ENCODE data around the gene PCGF2. TPM values are rescaled to one million over a fixed set of nuclear protein-coding genes. Genes with fewer than 3 reads are reported as not detected.
"Not testable (repeated sequence)": the region's sequence is repeated elsewhere in the genome, so short reads cannot be mapped to it uniquely, and the experiment has no call there.

PCGF2 gene
- 21.5 TPM for polyA plus RNA-seq (2012; ENCODE audit: low read depth, missing spikeins)

GRCh38 chr17:38748149-38748891 is at the start of gene PCGF2:
PCGF2 (minus strand) TSS chr17:38748336; CDS start chr17:38740402, 7,934 bp downstream.
- DNase-seq (ENCODE audit: insufficient read length, low spot score) (no peak), FAIRE-seq (no peak)
- no peak for TF ChIP-seq POU2F2 (IDR thresholded peaks at IDR 0.05; ENCODE audit: low read depth, low read length)
- no peak for TF ChIP-seq SPI1 (IDR thresholded peaks at IDR 0.05; ENCODE audit: low read depth, low read length)
- no peak for TF ChIP-seq PAX5 (IDR thresholded peaks at IDR 0.05; ENCODE audit: insufficient read depth, low read length, severe bottlenecking)
- no peak for TF ChIP-seq POLR2AphosphoS5 (IDR thresholded peaks at IDR 0.05; ENCODE audit: low read depth, low read length)
- TF ChIP-seq TAF1 (IDR thresholded peaks at IDR 0.05; ENCODE audit: low read depth, low read length) = no peak
- no peak for TF ChIP-seq POLR2A (IDR thresholded peaks at IDR 0.05; ENCODE audit: low read depth, low read length)

GRCh38 chr17:38797828-38798227 is 49.7 kb upstream of the PCGF2 start:
- FAIRE-seq (no peak), DNase-seq (ENCODE audit: insufficient read length, low spot score) (no peak)
- TF ChIP-seq PAX5 (IDR thresholded peaks at IDR 0.05; ENCODE audit: insufficient read depth, low read length, severe bottlenecking) (no peak), POU2F2 (IDR thresholded peaks at IDR 0.05; ENCODE audit: low read depth, low read length) (no peak), SPI1 (IDR thresholded peaks at IDR 0.05; ENCODE audit: low read depth, low read length) (no peak), TAF1 (IDR thresholded peaks at IDR 0.05; ENCODE audit: low read depth, low read length) (no peak), POLR2AphosphoS5 (IDR thresholded peaks at IDR 0.05; ENCODE audit: low read depth, low read length) (no peak), POLR2A (IDR thresholded peaks at IDR 0.05; ENCODE audit: low read depth, low read length) (no peak)

DNA sequence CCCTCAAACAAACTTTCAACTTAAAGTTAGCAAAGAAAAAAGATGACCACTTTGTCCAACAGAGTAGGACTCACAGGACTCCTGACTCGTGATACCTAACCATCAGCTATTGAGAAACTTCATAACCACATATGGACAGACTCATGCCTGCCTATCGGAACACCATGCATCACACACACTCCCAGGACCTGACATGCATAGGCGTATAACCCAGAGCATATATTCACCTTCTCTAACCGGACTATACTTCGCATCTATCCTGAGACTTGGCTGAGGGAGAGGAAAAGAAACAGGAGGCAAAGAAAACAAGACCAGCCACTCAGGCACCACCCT is 49.0 kb upstream of the PCGF2 start:
- no peak for FAIRE-seq
- no peak for DNase-seq (ENCODE audit: insufficient read length, low spot score)
- TF ChIP-seq PAX5 (IDR thresholded peaks at IDR 0.05; ENCODE audit: insufficient read depth, low read length, severe bottlenecking) (no peak), POU2F2 (IDR thresholded peaks at IDR 0.05; ENCODE audit: low read depth, low read length) (no peak), POLR2AphosphoS5 (IDR thresholded peaks at IDR 0.05; ENCODE audit: low read depth, low read length) (no peak), TAF1 (IDR thresholded peaks at IDR 0.05; ENCODE audit: low read depth, low read length) (no peak), POLR2A (IDR thresholded peaks at IDR 0.05; ENCODE audit: low read depth, low read length) (no peak), SPI1 (IDR thresholded peaks at IDR 0.05; ENCODE audit: low read depth, low read length) (no peak)

DNA sequence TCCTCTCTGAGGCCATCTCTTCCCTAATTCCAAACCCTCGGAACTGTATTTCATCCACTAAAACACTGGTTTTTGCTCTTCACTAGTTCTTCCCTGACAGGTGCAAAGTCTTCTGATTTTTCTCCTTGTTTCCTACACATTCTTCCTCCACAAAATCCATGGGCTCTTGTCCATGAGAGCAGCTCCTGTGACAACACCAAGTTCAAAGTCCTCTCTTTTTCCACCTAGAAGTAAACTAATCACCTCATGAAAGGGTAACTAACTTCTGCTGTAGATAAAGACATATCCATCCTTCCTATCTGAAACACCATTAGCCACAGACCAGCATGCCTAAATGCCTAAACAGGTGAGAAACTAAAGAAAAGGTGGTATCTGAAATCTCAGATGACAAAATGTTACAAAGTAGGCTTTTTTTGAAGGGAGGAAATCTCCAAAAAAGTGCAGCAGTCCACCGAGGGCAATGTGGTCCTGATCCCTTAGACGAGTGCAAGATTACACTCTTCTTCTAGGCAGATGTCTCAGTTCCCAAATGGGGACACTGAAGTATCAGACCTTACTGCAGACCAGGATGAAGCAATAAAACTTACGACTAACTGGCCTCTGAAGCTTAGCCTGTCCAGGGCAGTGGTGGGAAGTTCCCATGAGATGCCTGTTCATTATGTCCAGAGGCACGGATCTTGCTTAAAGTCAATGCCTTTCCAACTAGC is 48.5 kb upstream of the PCGF2 start:
- TF ChIP-seq POU2F2 (IDR thresholded peaks at IDR 0.05; ENCODE audit: low read depth, low read length) (no peak), PAX5 (IDR thresholded peaks at IDR 0.05; ENCODE audit: insufficient read depth, low read length, severe bottlenecking) (no peak), POLR2A (IDR thresholded peaks at IDR 0.05; ENCODE audit: low read depth, low read length) (no peak), POLR2AphosphoS5 (IDR thresholded peaks at IDR 0.05; ENCODE audit: low read depth, low read length) (no peak), SPI1 (IDR thresholded peaks at IDR 0.05; ENCODE audit: low read depth, low read length) (no peak)
- FAIRE-seq (no peak), DNase-seq (ENCODE audit: insufficient read length, low spot score) (no peak)

GRCh38 chr17:38794221-38794620 is 46.1 kb upstream of the PCGF2 start:
- TF ChIP-seq SPI1 (IDR thresholded peaks at IDR 0.05; ENCODE audit: low read depth, low read length) (no peak), POU2F2 (IDR thresholded peaks at IDR 0.05; ENCODE audit: low read depth, low read length) (no peak), PAX5 (IDR thresholded peaks at IDR 0.05; ENCODE audit: insufficient read depth, low read length, severe bottlenecking) (no peak), TAF1 (IDR thresholded peaks at IDR 0.05; ENCODE audit: low read depth, low read length) (no peak), POLR2AphosphoS5 (IDR thresholded peaks at IDR 0.05; ENCODE audit: low read depth, low read length) (no peak), POLR2A (IDR thresholded peaks at IDR 0.05; ENCODE audit: low read depth, low read length) (no peak)
- FAIRE-seq = no peak
- DNase-seq (ENCODE audit: insufficient read length, low spot score) = no peak

GRCh38 chr17:38791162-38791561 is 43.0 kb upstream of the PCGF2 start:
- FAIRE-seq (no peak), DNase-seq (ENCODE audit: insufficient read length, low spot score) (no peak)
- TF ChIP-seq SPI1 (IDR thresholded peaks at IDR 0.05; ENCODE audit: low read depth, low read length) (no peak), POU2F2 (IDR thresholded peaks at IDR 0.05; ENCODE audit: low read depth, low read length) (no peak), PAX5 (IDR thresholded peaks at IDR 0.05; ENCODE audit: insufficient read depth, low read length, severe bottlenecking) (no peak), POLR2AphosphoS5 (IDR thresholded peaks at IDR 0.05; ENCODE audit: low read depth, low read length) (no peak), POLR2A (IDR thresholded peaks at IDR 0.05; ENCODE audit: low read depth, low read length) (no peak), TAF1 (IDR thresholded peaks at IDR 0.05; ENCODE audit: low read depth, low read length) (no peak)

- DNase-seq (ENCODE audit: insufficient read length, low spot score) = not testable (repeated sequence)
Measured at GRCh38 chr17:38790148-38790707, 42.1 kb upstream of the PCGF2 start.

GRCh38 chr17:38789185-38789584 is 41.0 kb upstream of the PCGF2 start:
- no peak for DNase-seq (ENCODE audit: insufficient read length, low spot score)
- FAIRE-seq = no peak
- TF ChIP-seq SPI1 (IDR thresholded peaks at IDR 0.05; ENCODE audit: low read depth, low read length) = no peak
- TF ChIP-seq POLR2AphosphoS5 (IDR thresholded peaks at IDR 0.05; ENCODE audit: low read depth, low read length) = no peak
- TF ChIP-seq POLR2A (IDR thresholded peaks at IDR 0.05; ENCODE audit: low read depth, low read length) = no peak
- no peak for TF ChIP-seq TAF1 (IDR thresholded peaks at IDR 0.05; ENCODE audit: low read depth, low read length)
- no peak for TF ChIP-seq POU2F2 (IDR thresholded peaks at IDR 0.05; ENCODE audit: low read depth, low read length)
- TF ChIP-seq PAX5 (IDR thresholded peaks at IDR 0.05; ENCODE audit: insufficient read depth, low read length, severe bottlenecking) = no peak

More at GRCh38 chr17:38790148-38790707, 42.1 kb upstream of the PCGF2 start:
- FAIRE-seq = not testable (repeated sequence)

- not testable (repeated sequence) for FAIRE-seq; DNase-seq (ENCODE audit: insufficient read length, low spot score)
Measured at GRCh38 chr17:38787999-38788398, 39.9 kb upstream of the PCGF2 start.

GRCh38 chr17:38786372-38786771 is 38.2 kb upstream of the PCGF2 start:
- FAIRE-seq (no peak), DNase-seq (ENCODE audit: insufficient read length, low spot score) (no peak)
- TF ChIP-seq TAF1 (IDR thresholded peaks at IDR 0.05; ENCODE audit: low read depth, low read length) = no peak
- TF ChIP-seq SPI1 (IDR thresholded peaks at IDR 0.05; ENCODE audit: low read depth, low read length) = no peak
- TF ChIP-seq PAX5 (IDR thresholded peaks at IDR 0.05; ENCODE audit: insufficient read depth, low read length, severe bottlenecking) = no peak
- TF ChIP-seq POU2F2 (IDR thresholded peaks at IDR 0.05; ENCODE audit: low read depth, low read length) = no peak
- TF ChIP-seq POLR2AphosphoS5 (IDR thresholded peaks at IDR 0.05; ENCODE audit: low read depth, low read length) = no peak
- no peak for TF ChIP-seq POLR2A (IDR thresholded peaks at IDR 0.05; ENCODE audit: low read depth, low read length)

All from GM12891 (cell line).